A549 treated with CpdA at 1 μM for 4 hours (cell line): ENCODE results near the gene VWA2. TPM values are rescaled to one million over a fixed set of nuclear protein-coding genes. Genes with fewer than 3 reads are reported as not detected.

Source experiments
- total RNA-seq: library from RNA; stranded (reverse); fragments of 200-300 nt; extraction: Qiagen RNA extraction; gene quantifications from 5 replicates; pipeline ENCODE4 v1.2.3, GENCODE V29; 2022; ENCODE audit warnings: low read depth

VWA2 gene, protein sequence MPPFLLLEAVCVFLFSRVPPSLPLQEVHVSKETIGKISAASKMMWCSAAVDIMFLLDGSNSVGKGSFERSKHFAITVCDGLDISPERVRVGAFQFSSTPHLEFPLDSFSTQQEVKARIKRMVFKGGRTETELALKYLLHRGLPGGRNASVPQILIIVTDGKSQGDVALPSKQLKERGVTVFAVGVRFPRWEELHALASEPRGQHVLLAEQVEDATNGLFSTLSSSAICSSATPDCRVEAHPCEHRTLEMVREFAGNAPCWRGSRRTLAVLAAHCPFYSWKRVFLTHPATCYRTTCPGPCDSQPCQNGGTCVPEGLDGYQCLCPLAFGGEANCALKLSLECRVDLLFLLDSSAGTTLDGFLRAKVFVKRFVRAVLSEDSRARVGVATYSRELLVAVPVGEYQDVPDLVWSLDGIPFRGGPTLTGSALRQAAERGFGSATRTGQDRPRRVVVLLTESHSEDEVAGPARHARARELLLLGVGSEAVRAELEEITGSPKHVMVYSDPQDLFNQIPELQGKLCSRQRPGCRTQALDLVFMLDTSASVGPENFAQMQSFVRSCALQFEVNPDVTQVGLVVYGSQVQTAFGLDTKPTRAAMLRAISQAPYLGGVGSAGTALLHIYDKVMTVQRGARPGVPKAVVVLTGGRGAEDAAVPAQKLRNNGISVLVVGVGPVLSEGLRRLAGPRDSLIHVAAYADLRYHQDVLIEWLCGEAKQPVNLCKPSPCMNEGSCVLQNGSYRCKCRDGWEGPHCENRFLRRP
- not detected in 5 replicates for total RNA-seq

DNA sequence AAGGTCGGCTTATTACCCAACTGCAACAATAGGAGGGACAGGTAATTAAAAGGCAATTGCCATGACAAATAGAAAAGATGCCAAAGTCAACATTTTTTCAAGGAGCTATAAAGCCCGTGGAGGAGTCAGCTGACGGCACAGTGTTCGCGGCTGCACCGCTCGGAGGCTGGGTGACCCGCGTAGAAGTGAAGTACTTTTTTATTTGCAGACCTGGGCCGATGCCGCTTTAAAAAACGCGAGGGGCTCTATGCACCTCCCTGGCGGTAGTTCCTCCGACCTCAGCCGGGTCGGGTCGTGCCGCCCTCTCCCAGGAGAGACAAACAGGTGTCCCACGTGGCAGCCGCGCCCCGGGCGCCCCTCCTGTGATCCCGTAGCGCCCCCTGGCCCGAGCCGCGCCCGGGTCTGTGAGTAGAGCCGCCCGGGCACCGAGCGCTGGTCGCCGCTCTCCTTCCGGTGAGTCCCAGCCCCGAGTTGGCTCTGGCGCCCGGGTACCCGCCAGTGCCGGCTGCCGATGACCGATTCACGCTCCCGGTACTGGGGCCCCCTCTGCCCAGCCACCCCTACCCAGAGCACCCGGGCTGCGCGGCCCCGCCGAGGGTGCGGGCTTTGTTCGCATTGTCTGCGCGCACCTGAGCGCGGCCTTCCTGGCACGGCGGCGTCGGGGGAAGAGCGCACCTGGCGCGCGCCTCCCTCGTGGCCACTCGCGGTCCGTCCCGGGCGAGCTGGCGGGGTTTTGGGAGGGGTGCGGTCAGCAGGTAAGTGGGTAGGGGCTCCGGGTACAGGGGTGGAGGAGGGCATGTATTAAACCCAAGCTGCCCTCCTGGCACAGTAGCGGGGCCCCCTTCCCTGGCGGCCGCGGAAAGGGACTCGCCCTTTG is at the start of gene VWA2:
VWA2 (plus strand) TSS at position 138 of the 877 bp plus-strand sequence. CDS start 9,460 bp downstream, outside the sequence.

Other genes starting within 250 kb of the VWA2 start
- 0.41 to 0.94 TPM (median 0.74 TPM) in 5 replicates for gene ADRB1, start 195.4 kb upstream of the VWA2 start, total RNA-seq
- gene CCDC186, start 65.1 kb upstream of the VWA2 start, total RNA-seq: 4.1 to 6.7 TPM (median 5.1 TPM) in 5 replicates
- gene TDRD1, start 59.9 kb upstream of the VWA2 start, total RNA-seq: not detected in 5 replicates
- 20.9 to 28.2 TPM (median 27.3 TPM) in 5 replicates for gene AFAP1L2, start 165.2 kb downstream of the VWA2 start, total RNA-seq